Regular cardiac myocyte (primary cell): ENCODE measurements around the gene PTPRC. TPM values are rescaled to one million over a fixed set of nuclear protein-coding genes. Genes with fewer than 3 reads are reported as not detected.

ENCODE experiments used
- total RNA-seq: library from RNA; depleted of rRNA; stranded (reverse); fragments of >200 nt; gene quantifications from 2 replicates; pipeline ENCODE4 v1.2.3, GENCODE V29; 2014

PTPRC gene
- total RNA-seq = 0.28 and 0.58 TPM in 2 replicates

GRCh38 chr1:198638894-198639635 lies at the start of gene PTPRC:
PTPRC (plus strand) TSS chr1:198639040; CDS start chr1:198639269, 229 bp downstream.

Other genes starting within 250 kb of the PTPRC start
- gene ATP6V1G3, start 98.4 kb upstream of the PTPRC start, total RNA-seq = not detected in 2 replicates